ENCODE measurements around the gene TRPM5. TPM values are rescaled to one million over a fixed set of nuclear protein-coding genes. Genes with fewer than 3 reads are reported as not detected.

Gene TRPM5
- total RNA-seq, 1 experiment from 2014 or later: not detected

- Mint-ChIP-seq H3K4me1 (ENCODE audit: low read depth, unreplicated experiment) (peaks cover 12% of the 10 kb centered on the region), H3K36me3 (ENCODE audit: insufficient read depth, unreplicated experiment) (no peaks in the 10 kb centered on the region), H3K27me3 (ENCODE audit: unreplicated experiment) (no peaks in the 10 kb centered on the region), H3K27ac (ENCODE audit: unreplicated experiment) (no peak overlapping the region), H3K9me3 (ENCODE audit: low read depth, unreplicated experiment) (no peaks in the 10 kb centered on the region), H3K4me3 (ENCODE audit: low read depth, unreplicated experiment) (no peak overlapping the region)
- no peak for TF ChIP-seq CTCF (IDR thresholded peaks at IDR 0.05; ENCODE audit: unreplicated experiment)
- CTCF ChIA-PET: no interaction called here
- intact Hi-C loops (cut with micrococcal nuclease; ENCODE audit: unreplicated experiment): no loop called here
- DNase-seq: no peak
- BruUV-seq (replicated peaks): no TSS peak
These were observed 17.7 kb upstream of the TRPM5 start for GRCh38 chr11:2461956-2462542.

- H3K4me1 Mint-ChIP-seq (ENCODE audit: low read depth, unreplicated experiment): peaks cover 12% of the 10 kb centered on the region
- H3K9me3 Mint-ChIP-seq (ENCODE audit: low read depth, unreplicated experiment): no peaks in the 10 kb centered on the region
- no TSS peak for BruUV-seq (replicated peaks)
- no peak for DNase-seq
- no peaks in the 10 kb centered on the region for H3K36me3 Mint-ChIP-seq (ENCODE audit: insufficient read depth, unreplicated experiment)
- intact Hi-C loops (cut with micrococcal nuclease; ENCODE audit: unreplicated experiment): no loop called here
- TF ChIP-seq CTCF (IDR thresholded peaks at IDR 0.05; ENCODE audit: unreplicated experiment): no peak
- no peak overlapping the region for H3K4me3 Mint-ChIP-seq (ENCODE audit: low read depth, unreplicated experiment)
- no peak overlapping the region for H3K27ac Mint-ChIP-seq (ENCODE audit: unreplicated experiment)
- CTCF ChIA-PET: no interaction called here
- no peaks in the 10 kb centered on the region for H3K27me3 Mint-ChIP-seq (ENCODE audit: unreplicated experiment)
These were observed 17.1 kb upstream of the TRPM5 start for GRCh38 chr11:2461253-2461955.

- no peak for DNase-seq
- TF ChIP-seq CTCF (IDR thresholded peaks at IDR 0.05; ENCODE audit: unreplicated experiment): no peak
- Mint-ChIP-seq H3K36me3 (ENCODE audit: insufficient read depth, unreplicated experiment) (no peaks in the 10 kb centered on the region), H3K4me1 (ENCODE audit: low read depth, unreplicated experiment) (peaks cover 12% of the 10 kb centered on the region), H3K4me3 (ENCODE audit: low read depth, unreplicated experiment) (no peak overlapping the region), H3K27ac (ENCODE audit: unreplicated experiment) (no peak overlapping the region), H3K9me3 (ENCODE audit: low read depth, unreplicated experiment) (no peaks in the 10 kb centered on the region), H3K27me3 (ENCODE audit: unreplicated experiment) (no peaks in the 10 kb centered on the region)
- intact Hi-C loops (cut with micrococcal nuclease; ENCODE audit: unreplicated experiment): no loop called here
- BruUV-seq (replicated peaks): no TSS peak
- CTCF ChIA-PET: no interaction called here
These were observed 16.4 kb upstream of the TRPM5 start for GRCh38 chr11:2460540-2461252.

GRCh38 chr11:2459796-2460531 is 15.7 kb upstream of the TRPM5 start:
- H3K4me3 Mint-ChIP-seq (ENCODE audit: low read depth, unreplicated experiment): no peak overlapping the region
- CTCF ChIA-PET: interaction anchor here (0.7 kb wide), 1 partner anchor 187 kb away, joined by 3 read pairs; no protein-coding TSS in a partner anchor
- no peak for TF ChIP-seq CTCF (IDR thresholded peaks at IDR 0.05; ENCODE audit: unreplicated experiment)
- BruUV-seq (replicated peaks): no TSS peak
- H3K36me3 Mint-ChIP-seq (ENCODE audit: insufficient read depth, unreplicated experiment): no peaks in the 10 kb centered on the region
- H3K9me3 Mint-ChIP-seq (ENCODE audit: low read depth, unreplicated experiment): no peaks in the 10 kb centered on the region
- no peak overlapping the region for H3K27ac Mint-ChIP-seq (ENCODE audit: unreplicated experiment)
- DNase-seq: no peak
- H3K4me1 Mint-ChIP-seq (ENCODE audit: low read depth, unreplicated experiment): peaks cover 12% of the 10 kb centered on the region
- H3K27me3 Mint-ChIP-seq (ENCODE audit: unreplicated experiment): no peaks in the 10 kb centered on the region
- intact Hi-C loops (cut with micrococcal nuclease; ENCODE audit: unreplicated experiment): no loop called here

Measured in Calu3 (cell line).